Stimulated activated CD8-positive, alpha-beta memory T cell treated with anti-CD3 and anti-CD28 coated beads, Interleukin-7, amount 100 ng/mL, for 24 hours (primary cell): Measurements from ENCODE around the gene STXBP6.
"Not testable (repeated sequence)": the region's sequence is repeated elsewhere in the genome, so short reads cannot be mapped to it uniquely, and the experiment has no call there.

Experiments used
- DNase-seq: peaks from one replicate; pipeline ENCODE4 v3.0.0-alpha.2; 2020; ENCODE audit warnings: low read depth

Gene STXBP6

DNA sequence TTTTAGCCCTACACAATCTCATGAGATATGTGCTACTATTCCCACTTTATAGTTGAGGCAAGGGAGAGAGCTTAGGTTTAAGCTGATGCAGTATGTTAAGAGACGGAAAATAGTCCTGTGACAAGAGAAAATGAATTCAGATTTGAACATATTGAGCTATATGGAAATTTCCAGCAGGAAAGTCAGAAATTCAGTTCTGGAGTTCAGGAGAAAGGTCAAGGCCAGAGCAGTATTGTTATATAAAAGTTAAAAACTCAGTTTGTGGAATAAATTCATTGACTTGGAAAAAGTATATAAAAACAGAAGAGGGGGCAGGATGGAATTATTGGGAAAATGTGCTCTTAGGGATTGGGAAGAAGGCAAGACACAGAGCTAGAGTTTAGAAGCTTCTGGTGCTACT, 248.9 kb downstream of the STXBP6 start:
- no peak for DNase-seq

DNA sequence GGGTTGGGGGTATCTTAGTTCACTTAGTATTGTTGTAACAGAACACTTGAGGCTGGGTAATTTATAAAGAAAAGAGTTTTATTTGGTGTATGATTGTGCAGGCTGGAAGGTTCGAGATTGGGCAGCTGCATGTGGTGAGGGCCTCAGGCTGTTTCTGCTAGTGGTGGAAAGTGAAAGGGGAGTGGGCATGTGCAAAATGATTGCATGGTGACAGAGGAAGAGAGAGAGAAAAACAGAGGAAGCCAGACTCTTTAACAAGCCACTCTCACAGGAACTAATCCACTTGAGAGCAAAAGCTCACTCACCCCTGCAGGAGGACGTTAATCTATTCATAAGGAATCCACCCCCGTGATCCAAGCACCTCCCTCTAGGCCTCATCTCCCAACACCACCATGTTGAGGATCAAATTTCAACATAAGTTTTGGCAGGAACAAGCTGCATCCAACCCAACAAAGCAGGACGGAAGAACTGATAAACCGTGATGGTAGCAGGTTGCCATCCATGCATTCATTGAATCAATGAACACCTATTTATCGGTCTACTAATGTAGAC, 251.0 kb downstream of the STXBP6 start:
- DNase-seq, result no peak

DNA sequence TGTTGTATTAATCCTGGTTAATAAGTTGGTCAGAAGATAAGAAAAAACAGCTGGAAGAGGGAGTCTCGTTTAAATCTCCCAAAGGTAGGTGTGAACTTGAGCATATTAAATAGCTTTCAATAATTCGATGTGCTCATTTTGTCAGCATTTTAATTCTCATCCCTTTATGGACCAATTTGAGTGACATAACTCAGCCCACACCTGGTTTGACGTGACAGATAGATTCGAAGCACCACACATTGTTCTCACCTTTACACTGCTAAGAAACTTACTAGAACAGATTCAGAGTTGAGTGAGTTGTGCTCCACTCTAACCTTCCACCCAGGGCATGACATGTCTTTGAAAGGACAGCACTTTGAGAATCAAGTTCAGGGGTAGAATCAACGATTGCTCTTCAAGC, 254.5 kb downstream of the STXBP6 start:
- no peak for DNase-seq

DNA sequence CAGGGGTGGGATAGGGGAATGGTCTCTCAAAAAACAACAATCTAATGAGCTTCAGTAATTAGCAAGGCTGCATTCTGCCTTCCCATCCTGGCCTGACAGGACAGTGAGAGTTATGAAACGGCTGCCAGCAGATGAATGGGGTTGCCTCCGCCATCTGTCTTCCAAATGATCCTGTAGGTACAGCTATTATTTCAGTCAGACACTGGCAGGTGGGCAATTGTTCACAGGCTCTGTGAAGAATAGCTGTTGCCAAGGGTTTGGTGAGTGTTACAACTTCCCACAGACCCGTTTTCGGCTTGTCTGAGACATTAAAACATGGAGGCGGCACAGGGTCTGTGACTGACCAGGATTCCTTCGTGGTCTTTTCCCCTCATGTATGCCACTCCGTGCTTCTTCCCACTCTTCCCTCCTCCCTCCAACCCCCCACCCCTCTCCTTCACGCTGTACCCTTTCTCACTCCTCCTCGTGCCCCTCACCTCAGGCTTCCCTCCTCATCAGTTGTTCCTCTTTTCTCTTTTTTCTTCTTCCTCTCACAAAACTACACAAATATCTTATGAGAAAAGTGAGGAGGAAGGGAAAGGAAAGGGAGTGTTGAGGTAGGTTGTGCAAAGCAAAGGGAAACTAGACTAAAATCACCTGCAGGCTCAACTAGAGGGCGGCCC, 255.2 kb downstream of the STXBP6 start:
- no peak for DNase-seq

DNA sequence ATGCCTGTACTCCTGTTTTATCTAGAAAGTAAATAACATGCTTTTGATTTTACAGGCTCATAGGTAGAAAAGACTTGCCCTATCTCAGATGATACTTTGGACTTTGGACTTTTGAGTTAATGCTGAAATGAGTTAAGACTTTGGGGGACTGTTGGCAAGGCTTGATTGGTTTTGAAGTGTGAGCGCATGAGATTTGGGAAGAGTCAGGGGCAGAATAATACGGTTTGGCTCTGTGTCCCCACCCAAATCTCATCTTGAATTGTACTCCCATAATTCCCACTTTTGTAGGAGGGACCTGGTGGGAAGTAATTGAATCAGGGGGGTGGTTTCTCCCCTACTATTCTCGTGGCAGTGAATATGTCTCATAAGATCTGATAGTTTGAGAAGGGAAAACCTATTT, 259.8 kb downstream of the STXBP6 start:
- no peak for DNase-seq

DNA sequence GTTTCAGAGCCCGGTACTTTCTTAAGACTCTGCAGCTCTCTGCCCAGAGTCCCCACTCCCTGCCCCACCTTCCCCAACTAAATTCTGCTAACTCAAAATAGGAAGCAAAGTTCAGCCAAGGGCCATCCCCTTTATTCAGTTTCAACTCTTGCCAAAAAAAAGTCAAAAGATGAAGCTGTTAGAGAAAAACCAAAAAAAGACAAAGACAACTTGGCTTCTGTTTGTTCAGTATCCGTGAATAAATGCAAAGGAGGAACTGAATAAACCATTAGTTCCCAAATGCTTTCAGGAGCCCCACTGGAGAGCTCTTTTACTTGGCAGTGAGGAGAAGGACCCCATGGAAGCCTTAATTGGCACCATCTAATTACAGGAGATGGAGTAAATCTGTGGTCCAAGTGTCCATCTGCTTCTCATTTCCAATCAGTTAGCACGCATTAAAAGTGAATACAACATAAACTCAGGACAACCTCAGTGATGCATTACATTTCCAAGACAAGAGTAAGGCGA, 260.5 kb downstream of the STXBP6 start:
- no peak for DNase-seq

DNA sequence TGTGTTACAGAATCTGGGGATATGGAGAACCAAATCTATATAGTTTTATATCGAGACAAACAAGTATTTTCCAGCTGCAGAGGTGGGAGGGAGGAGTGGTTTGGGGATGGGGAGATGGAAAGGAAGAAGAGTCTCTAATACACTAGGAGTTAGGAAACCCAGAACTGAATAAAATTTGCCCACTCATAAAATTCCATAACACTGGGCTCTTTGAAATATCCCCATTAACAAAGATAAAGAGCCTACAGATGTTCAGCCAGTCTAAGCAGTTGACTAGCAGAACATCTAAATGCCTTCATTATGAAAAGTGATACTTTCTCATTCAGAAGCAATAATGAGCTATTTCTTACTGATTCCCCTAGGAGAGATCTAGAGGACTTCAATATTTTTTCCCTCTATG, 264.2 kb downstream of the STXBP6 start:
- no peak for DNase-seq

DNA sequence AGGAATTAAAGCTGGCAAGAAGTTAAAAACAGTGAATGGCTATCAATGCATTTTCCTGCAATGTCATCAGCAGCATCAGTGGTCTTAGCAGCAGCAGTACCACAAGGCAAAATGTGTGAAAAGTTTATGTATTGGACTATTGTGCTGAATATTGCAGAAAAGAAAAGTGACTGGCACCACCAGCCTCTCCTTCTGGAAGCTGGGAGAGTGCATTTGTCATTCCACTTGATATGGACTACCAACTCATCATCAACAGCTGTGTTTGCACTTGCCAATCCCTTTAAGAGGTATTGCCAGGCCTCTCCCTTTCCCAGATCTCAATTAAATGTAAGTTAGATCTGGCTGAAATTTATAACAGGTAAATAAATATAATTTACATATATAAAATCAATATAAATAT, 265.0 kb downstream of the STXBP6 start:
- DNase-seq, result no peak

DNA sequence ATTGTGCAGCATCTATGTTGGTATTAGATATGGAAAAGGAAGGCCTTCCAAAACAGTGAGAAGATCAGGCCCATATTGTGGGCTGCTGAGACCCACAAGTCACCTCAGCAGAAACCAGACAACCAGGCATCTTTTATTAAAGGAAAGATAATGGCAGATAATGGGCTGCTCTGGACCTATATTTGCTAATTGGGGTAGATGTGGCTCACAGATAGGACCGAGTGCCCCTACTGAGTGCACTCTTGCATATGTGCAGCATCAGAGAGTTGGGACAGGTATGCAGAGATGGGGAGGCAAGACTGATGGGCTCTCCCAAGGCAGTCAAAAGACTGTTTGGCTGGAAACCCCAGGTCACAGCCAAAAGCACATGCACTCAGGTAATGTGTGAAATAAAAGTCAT, 266.2 kb downstream of the STXBP6 start:
- DNase-seq, result no peak

DNA sequence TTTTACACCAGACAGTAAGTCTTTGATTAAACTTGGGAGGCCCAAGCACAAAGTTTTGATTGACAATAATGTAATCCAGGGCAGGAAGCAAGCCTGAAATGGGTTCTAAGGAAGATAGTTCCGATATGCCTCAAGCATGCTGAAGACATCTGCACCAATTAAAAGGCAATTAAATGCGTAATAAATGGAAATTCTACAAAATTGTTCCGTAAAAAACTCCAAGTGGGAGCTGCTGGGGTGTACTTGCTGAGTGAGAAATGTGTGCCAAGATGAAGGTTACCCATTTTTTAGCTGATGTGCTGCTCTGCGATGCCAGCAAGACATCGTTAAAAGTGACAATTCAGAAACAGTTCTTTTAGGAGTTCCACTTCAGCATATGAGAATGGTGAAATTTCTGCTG, 269.7 kb downstream of the STXBP6 start:
- no peak for DNase-seq

DNA sequence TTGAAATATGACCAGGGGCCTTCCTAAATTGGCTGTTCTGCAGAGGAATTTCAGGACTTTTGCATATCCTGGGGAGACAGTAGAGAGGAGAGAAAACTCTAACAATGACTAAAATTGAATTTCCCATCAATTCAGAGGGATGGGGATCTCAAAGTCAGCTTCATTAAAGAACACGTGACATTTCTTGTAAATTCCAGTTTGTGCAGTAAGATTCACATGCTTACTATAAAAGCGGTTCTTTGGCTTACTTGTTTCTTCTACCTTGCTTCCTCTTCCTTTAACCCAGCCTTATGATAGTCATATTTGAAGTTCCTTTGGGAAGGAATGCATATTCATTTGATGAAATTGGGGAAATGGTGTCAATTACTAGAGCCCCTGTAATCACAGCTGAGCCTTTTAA, 272.3 kb downstream of the STXBP6 start:
- DNase-seq, result no peak

DNA sequence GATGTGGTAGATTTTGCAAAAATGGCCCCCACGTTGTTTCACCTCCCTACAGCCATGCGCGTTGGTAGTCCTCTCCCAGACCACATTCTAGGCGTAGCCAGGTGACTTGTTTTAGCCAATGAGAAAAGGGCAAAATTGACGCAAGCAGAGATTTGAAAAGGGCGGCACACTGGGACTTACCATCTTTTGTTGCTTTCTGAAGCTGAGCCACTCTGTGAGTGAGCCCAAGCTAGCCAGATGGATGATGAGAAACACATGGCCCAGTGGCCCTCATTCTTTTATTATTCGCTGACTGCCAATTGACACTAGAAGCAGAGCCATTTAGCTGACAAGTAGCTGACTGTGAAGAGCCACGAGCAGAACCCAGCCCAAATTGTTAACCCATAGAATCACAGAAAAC, 274.0 kb downstream of the STXBP6 start:
- no peak for DNase-seq

DNA sequence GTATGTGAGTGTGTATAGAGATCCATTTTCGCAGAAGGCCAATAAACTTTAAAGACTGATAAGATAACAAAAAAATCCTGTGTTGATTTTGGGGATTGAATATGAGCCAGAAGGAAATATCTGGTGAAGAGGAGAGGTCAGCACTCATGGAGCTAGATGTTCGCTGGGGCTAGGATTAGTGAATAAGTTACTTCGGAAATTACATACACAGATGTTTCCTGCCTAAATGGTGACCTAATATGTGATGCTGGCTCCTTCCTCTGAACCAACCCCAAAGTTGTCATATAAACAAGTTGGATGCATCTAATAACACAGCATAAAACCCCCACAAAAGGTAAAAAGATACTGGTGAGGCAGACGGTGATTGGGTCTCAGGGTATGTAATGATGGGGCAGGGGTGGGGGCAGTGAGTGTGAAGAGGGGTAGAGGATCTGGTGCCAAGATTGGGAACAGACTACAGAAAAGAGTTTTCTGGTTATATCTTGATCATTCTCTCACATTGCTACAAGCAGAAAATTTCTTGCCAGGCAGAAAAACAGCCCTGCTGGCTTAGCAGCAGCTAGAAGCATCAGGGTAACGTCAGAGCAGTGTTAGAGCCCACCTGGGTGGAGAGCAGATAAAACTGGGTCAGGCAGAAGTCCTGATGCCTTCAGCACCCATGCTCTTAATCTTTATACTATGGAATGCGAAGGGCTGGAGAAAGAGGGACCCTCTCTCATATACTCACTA, 275.6 kb downstream of the STXBP6 start:
- DNase-seq, result no peak

DNA sequence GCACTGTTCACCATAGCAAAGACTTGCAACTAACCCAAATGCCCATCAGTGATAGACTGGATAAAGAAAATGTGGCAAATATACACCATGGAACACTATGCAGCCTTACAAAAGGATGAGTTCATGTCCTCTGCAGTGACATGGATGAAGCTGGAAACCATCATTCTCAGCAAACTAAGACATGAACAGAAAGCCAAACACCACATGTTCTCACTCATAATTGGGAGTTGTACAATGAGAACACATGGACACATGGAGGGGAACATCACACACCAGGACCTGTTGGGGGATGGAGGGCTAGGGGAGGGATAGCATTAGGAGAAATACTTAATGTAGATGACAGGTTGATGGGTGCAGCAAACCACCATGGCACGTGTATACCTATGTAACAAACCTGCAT, 276.4 kb downstream of the STXBP6 start:
- not testable (repeated sequence) for DNase-seq

DNA sequence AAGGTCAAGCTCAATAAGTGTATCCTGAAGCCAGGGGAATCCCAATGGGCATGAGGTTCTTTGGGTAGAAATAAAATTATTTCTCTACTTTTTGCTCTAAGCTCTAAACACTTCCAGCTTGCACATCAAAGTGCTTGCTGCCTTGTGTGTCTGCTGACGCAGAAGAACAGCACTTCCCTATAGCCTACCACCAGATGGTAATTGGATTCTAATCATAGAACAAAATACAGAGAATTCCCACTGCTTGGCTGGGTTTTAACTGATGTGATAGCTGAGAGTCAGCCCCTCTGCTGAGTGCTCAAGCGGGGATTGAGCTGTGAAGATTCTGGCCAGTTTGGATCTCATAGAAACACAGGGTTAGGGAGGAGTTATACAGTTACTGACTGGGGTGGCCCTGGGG, 283.5 kb downstream of the STXBP6 start:
- DNase-seq, result no peak

DNA sequence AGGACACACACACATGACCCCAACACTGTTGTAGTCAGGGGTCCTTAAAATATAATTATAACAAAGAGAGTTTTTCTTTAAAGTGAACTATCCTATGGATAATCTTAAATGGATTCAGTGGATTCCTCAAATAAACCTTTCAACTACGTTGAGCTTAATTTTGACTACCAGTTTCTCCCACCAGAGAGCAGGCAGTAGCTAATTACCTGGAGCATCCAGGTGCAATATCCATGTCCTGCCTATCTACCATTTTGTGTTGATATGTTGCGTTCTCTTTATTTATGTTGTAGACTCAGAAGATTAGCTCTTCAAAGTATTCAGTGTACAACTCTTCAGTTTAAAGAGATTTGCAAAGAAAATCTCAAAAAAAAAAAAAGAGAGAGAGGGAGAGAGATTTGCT, 288.8 kb downstream of the STXBP6 start:
- DNase-seq, result no peak
